ENCODE results near the gene FAM151A. TPM values are rescaled to one million over a fixed set of nuclear protein-coding genes. Genes with fewer than 3 reads are reported as not detected.

Gene FAM151A
- total and polyA plus RNA-seq, 7 donors, result 0.05 to 0.07 TPM; not detected in 5

GRCh38 chr1:54595956-54596498 lies 27.3 kb downstream of the FAM151A start:
- no peak for TF ChIP-seq CTCF (IDR thresholded peaks at IDR 0.05)
- DNase-seq (no peak), ATAC-seq (no peak)
- no peaks in the 10 kb centered on the region for H3K27me3 ChIP-seq (ENCODE audit: insufficient read depth in 3 of 3, low read length in 2 of 3)
- intact Hi-C loops (cut with DNase I), result no loop called here
- H3K27ac ChIP-seq, result no peak overlapping the region
- no peaks in the 10 kb centered on the region for H3K9me3 ChIP-seq
- H3K4me1 ChIP-seq, result no peaks in the 10 kb centered on the region
- 85 to 88% (median 86%) methylated on average over 3 of the region's 3 CpGs for WGBS, 3 donors
- H3K36me3 ChIP-seq (ENCODE audit: insufficient read depth in 1 of 2, low read depth in 1 of 2), result peaks cover 2 to 63% of the 10 kb centered on the region in 2 donors
- H3K4me3 ChIP-seq, result no peak overlapping the region

DNA sequence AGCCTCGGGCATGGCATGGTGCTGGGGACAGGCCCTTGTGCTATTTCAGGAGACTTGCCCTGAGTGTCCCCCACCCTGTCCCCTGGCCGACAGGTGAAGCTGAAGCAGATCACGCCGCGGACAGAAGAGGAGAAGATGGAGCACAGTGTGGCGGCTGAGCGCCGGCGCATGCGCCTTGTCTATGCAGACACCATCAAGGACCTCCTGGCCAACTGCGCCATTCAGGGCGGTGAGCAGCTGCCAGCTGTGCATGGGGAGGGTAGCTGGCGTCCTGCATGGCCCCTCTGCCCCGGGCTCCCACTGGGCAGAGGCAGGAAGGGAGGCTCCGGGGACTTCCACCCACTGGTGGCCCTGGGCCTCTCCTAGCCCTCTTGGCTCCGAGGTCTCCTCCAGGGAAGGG lies 28.9 kb downstream of the FAM151A start:
- no peak for DNase-seq
- WGBS, 3 donors, result 87 to 93% (median 92%) methylated on average over 12 to 16 of the region's 16 CpGs
- ATAC-seq, result peak in 1 of 4 donors; percentile 21
- Histone ChIP-seq H3K4me3 (no peak overlapping the region), H3K9me3 (no peaks in the 10 kb centered on the region), H3K27ac (no peak overlapping the region), H3K27me3 (ENCODE audit: insufficient read depth in 3 of 3, low read length in 2 of 3) (no peaks in the 10 kb centered on the region), H3K4me1 (no peaks in the 10 kb centered on the region), H3K36me3 (ENCODE audit: insufficient read depth in 1 of 2, low read depth in 1 of 2) (peaks cover 2 to 50% of the 10 kb centered on the region in 2 donors)
- no peak for TF ChIP-seq CTCF (IDR thresholded peaks at IDR 0.05)
- intact Hi-C loops (cut with DNase I), result no loop called here

DNA sequence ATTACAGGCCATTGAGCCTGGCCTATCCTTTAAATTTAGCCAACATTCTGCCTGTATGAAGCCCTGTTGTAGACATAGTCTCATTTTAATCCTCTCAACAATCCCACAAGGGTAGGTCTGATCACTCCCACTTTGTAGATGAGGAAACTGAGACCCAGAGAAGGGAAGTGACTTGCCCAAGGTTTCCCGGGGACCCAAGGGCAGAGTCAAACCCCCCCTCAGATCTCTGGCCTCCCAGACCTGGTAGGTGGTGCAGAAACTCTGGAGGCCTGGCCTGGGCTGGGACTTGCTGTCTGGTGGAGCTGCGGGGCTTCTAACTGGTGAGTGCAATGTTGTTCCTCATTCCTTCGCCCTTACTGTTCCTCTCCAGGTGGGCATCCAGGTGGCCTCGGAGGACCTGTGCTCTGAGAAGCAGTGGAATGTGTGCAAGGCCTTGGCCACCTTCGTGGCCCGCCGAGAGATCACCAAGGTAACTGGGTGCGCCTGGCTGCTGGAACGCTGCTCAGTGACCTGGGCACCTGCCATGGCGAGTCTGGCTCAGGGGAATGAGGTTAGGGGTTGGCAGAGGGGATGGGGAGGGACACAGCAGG lies 29.7 kb downstream of the FAM151A start:
- peak in 1 of 4 donors; percentile 19 for ATAC-seq
- Histone ChIP-seq H3K4me1 (no peaks in the 10 kb centered on the region), H3K9me3 (no peaks in the 10 kb centered on the region), H3K4me3 (no peak overlapping the region), H3K27me3 (ENCODE audit: insufficient read depth in 3 of 3, low read length in 2 of 3) (no peaks in the 10 kb centered on the region), H3K27ac (no peak overlapping the region), H3K36me3 (ENCODE audit: insufficient read depth in 1 of 2, low read depth in 1 of 2) (peaks cover 2 to 46% of the 10 kb centered on the region in 2 donors)
- 79 to 90% (median 90%) methylated on average over 10 of the region's 10 CpGs for WGBS, 3 donors
- DNase-seq, result no peak
- TF ChIP-seq CTCF (IDR thresholded peaks at IDR 0.05), result no peak
- intact Hi-C loops (cut with DNase I), result no loop called here

- H3K4me3 ChIP-seq, result no peak overlapping the region
- intact Hi-C loops (cut with DNase I), result no loop called here
- H3K9me3 ChIP-seq, result no peaks in the 10 kb centered on the region
- TF ChIP-seq CTCF (IDR thresholded peaks at IDR 0.05), result no peak
- H3K4me1 ChIP-seq, result peaks cover under 1% of the 10 kb centered on the region
- DNase-seq (no peak), ATAC-seq (no peak)
- no peak overlapping the region for H3K27ac ChIP-seq
- WGBS, 3 donors, result 67 to 82% (median 76%) methylated on average over 5 of the region's 5 CpGs
- no peaks in the 10 kb centered on the region for H3K27me3 ChIP-seq (ENCODE audit: insufficient read depth in 3 of 3, low read length in 2 of 3)
- peaks cover 0 to 23% of the 10 kb centered on the region in 2 donors for H3K36me3 ChIP-seq (ENCODE audit: insufficient read depth in 1 of 2, low read depth in 1 of 2)
These were observed 32.1 kb downstream of the FAM151A start for GRCh38 chr1:54591127-54591756.

Measured in psoas muscle (tissue), 8 donors.